K562 (cell line): Measurements from ENCODE around the gene LYST. TPM values are rescaled to one million over a fixed set of nuclear protein-coding genes. Genes with fewer than 3 reads are reported as not detected.

Source experiments
- ATAC-seq: fragments of 200-7000 bp; cut with Tn5 transposase; 3 replicates; pipeline ENCODE4 v1.9.1; 2020; ENCODE audit warnings: moderate library complexity
- BruUV-seq: library from RNA; stranded (reverse); fragments of 400-500 nt; replicated peaks from 2 replicates; lab custom pipeline; 2021; lab: Mats Ljungman, UMichigan
- CTCF ChIA-PET: fragments of 300-600 bp; formaldehyde crosslinking; extraction: SDS; loops from one replicate; lab custom pipeline; 2021; ENCODE audit warnings: low intra/inter-chr PET ratio; lab: Yijun Ruan, JAX
- POLR2A ChIA-PET: fragments of 300-600, 350-650 bp; sonication (Branson Sonifier 250); formaldehyde crosslinking; extraction: SDS; loops from one replicate; lab custom pipeline; 2021; ENCODE audit warnings: antibody characterized with exemption, inconsistent platforms; lab: Yijun Ruan, JAX
- DNase-seq, 4 experiments: peaks; one replicate each; pipeline versions ENCODE4 v3.0.0 to v3.0.0-alpha.2; 2011 to 2018; ENCODE audit warnings: low spot score in 3 of 4, mixed read lengths in 3 of 4; ENCODE audit errors: extremely low read depth in 1 of 4
- FAIRE-seq: peaks from 2 replicates; lab custom pipeline; 2011; peaks lifted over from hg19 to GRCh38; lab: Jason Lieb, UNC
- H2AFZ ChIP-seq: 2 replicates; pipeline ENCODE4 v1.6.0; 2011; ENCODE audit warnings: low read depth, low read length, control low read depth, inconsistent platforms
- H3K27ac ChIP-seq: fragments of 200-600 bp; 3 replicates; pipeline ENCODE4 v1.8.0; 2011; ENCODE audit warnings: low read depth, mild to moderate bottlenecking, control low read depth, inconsistent platforms, low read length, moderate library complexity, mixed read lengths; ENCODE audit errors: extremely low read depth
- H3K27me3 ChIP-seq, 2 experiments: fragments of 300-600 bp in 1 of 2; 2 replicates in 1 of 2; 3 replicates in 1 of 2; pipeline versions ENCODE4 v1.6.0 to v1.8.0; 2011; ENCODE audit warnings: inconsistent platforms in 2 of 2, low read length in 2 of 2, mild to moderate bottlenecking in 1 of 2, mixed read lengths in 1 of 2, moderate library complexity in 1 of 2; ENCODE audit not compliant: control insufficient read depth in 2 of 2, insufficient read depth in 2 of 2
- H3K36me3 ChIP-seq: fragments of 300-600 bp; 3 replicates; pipeline ENCODE4 v1.8.0; 2011; ENCODE audit warnings: mild to moderate bottlenecking, low read length, inconsistent platforms; ENCODE audit not compliant: control insufficient read depth, insufficient read depth
- H3K4me1 ChIP-seq, 2 experiments: fragments of 200-600 bp in 1 of 2; replicated peaks in 1 of 2; 2 replicates in 1 of 2; 3 replicates in 1 of 2; pipeline versions ENCODE4 v1.5.1 to v1.8.0; 2011; ENCODE audit warnings: inconsistent platforms in 2 of 2, low read length in 2 of 2, mild to moderate bottlenecking in 1 of 2, mixed read lengths in 1 of 2, moderate library complexity in 1 of 2; ENCODE audit not compliant: control insufficient read depth in 2 of 2, insufficient read depth in 2 of 2
- H3K4me2 ChIP-seq: 2 replicates; pipeline ENCODE4 v1.6.1; 2011; ENCODE audit warnings: low read length, control low read depth, inconsistent platforms, mixed read lengths; ENCODE audit not compliant: insufficient read depth
- H3K4me3 ChIP-seq: fragments of 200-600 bp; sonication (generic), shearing (Covaris generic); 2 replicates; pipeline ENCODE4 v1.5.1; 2016; ENCODE audit warnings: control low read depth, inconsistent platforms
- H3K79me2 ChIP-seq: fragments of 200-600 bp; 3 replicates; pipeline ENCODE4 v1.8.0; 2011; ENCODE audit warnings: low read length, inconsistent platforms; ENCODE audit not compliant: control insufficient read depth, insufficient read depth
- H3K9ac ChIP-seq, 2 experiments: 2 replicates each; pipeline versions ENCODE4 v1.6.0 to v1.6.1; 2011; ENCODE audit warnings: low read depth in 2 of 2, low read length in 2 of 2, control low read depth in 1 of 2, inconsistent platforms in 1 of 2, mild to moderate bottlenecking in 1 of 2, mixed read lengths in 1 of 2; ENCODE audit not compliant: insufficient read depth in 1 of 2
- H3K9me1 ChIP-seq: one replicate; pipeline ENCODE4 v1.6.0; 2011; ENCODE audit warnings: inconsistent platforms, mild to moderate bottlenecking, low read length, moderate library complexity; ENCODE audit not compliant: control insufficient read depth, insufficient read depth
- H3K9me3 ChIP-seq: replicated peaks from 2 replicates; pipeline ENCODE4 v1.5.1; 2011; ENCODE audit warnings: low read depth, low read length, inconsistent platforms; ENCODE audit not compliant: control insufficient read depth, insufficient read depth
- H4K20me1 ChIP-seq: replicated peaks from 2 replicates; pipeline ENCODE4 v1.6.1; 2011; ENCODE audit warnings: low read length, inconsistent platforms, mixed read lengths; ENCODE audit not compliant: control insufficient read depth, insufficient read depth
- HES1 ChIP-seq: fragments of 450-650 bp; IDR thresholded peaks from 2 replicates; pipeline ENCODE4 v1.6.1; 2016; ENCODE audit warnings: low read depth, mild to moderate bottlenecking, moderate library complexity
- HMGN3 ChIP-seq: IDR thresholded peaks from 2 replicates; pipeline ENCODE4 v1.6.1; 2011; ENCODE audit warnings: borderline replicate concordance, low read depth, mild to moderate bottlenecking, mixed read lengths, low read length; ENCODE audit not compliant: insufficient read length; ENCODE audit errors: extremely low read depth
- NFIX ChIP-seq: fragments of 250-450 bp; sonication (Bioruptor Pico); IDR thresholded peaks from 2 replicates; pipeline ENCODE4 v1.4.0; 2020; ENCODE audit warnings: low read depth, mild to moderate bottlenecking, moderate library complexity
- NRF1 ChIP-seq, 2 experiments: fragments of 450-650 bp; IDR thresholded peaks in 1 of 2; conservative IDR thresholded peaks in 1 of 2; 2 replicates each; pipeline ENCODE4 v1.6.1; 2014; ENCODE audit warnings: mild to moderate bottlenecking in 2 of 2
- POLR2AphosphoS2 ChIP-seq: IDR thresholded peaks from 2 replicates; pipeline ENCODE4 v1.6.1; 2012; ENCODE audit warnings: low read length, improper control_type of control experiment
- RHOXF2B ChIP-seq: fragments of 250-450 bp; sonication (Bioruptor Pico); conservative IDR thresholded peaks from 2 replicates; pipeline ENCODE4 v1.5.1; 2021
- SMAD4 ChIP-seq: fragments of 250-450 bp; sonication (Bioruptor Pico); conservative IDR thresholded peaks from 2 replicates; pipeline ENCODE4 v1.8.0; 2021; ENCODE audit warnings: inconsistent platforms, mild to moderate bottlenecking, moderate library complexity
- SREBF1 ChIP-seq: fragments of 150-350 bp; IDR thresholded peaks from 2 replicates; pipeline ENCODE4 v1.6.1; 2014; ENCODE audit warnings: antibody characterized with exemption, low read depth, low read length, borderline replicate concordance
- TFAM ChIP-seq: fragments of 250-450 bp; sonication (Bioruptor Pico); conservative IDR thresholded peaks from 2 replicates; pipeline ENCODE4 v1.5.0; 2021; ENCODE audit warnings: mild to moderate bottlenecking, moderate library complexity
- ZNF830 ChIP-seq: fragments of 250-450 bp; sonication (Bioruptor Pico); IDR thresholded peaks from 2 replicates; pipeline ENCODE4 v1.5.0; 2021; ENCODE audit warnings: mild to moderate bottlenecking
- WGBS: fragments of 100-300 bp; shearing (Covaris generic); methylation state at CpG from one replicate; pipeline ENCODE4 v1.1.6; 2016; ENCODE audit warnings: low coverage, mixed read lengths; ENCODE audit not compliant: insufficient coverage; ENCODE audit errors: missing lambda C conversion rate; 5-methylcytosine and 5-hydroxymethylcytosine counted together
- in situ Hi-C: fragments of 300-500 bp; cut with MboI; formaldehyde crosslinking; loops from 4 replicates; pipeline ENCODE4 v1.15.0; 2018; ENCODE audit warnings: inconsistent platforms, mixed read lengths
- intact Hi-C: fragments of 100-400 bp; cut with micrococcal nuclease; formaldehyde crosslinking; loops from 2 replicates; pipeline ENCODE4 v1.14.2; 2022
- polyA plus RNA-seq, 8 experiments: library from polyadenylated mRNA; depleted of rRNA in 4 of 8; stranded (reverse) in 5 of 8; unstranded in 3 of 8; fragments of >200 nt; fragmentation: Nextera tagmentation in 2 of 8; fragmentation: Illumina TruSeq in 1 of 8; extraction: Ambion mirVana in 2 of 8; extraction: Trizol in 1 of 8; gene quantifications; 2 replicates each; pipeline versions ENCODE4 v1.2.1 to v1.2.3, GENCODE V29; 2011 to 2014; ENCODE audit warnings: inconsistent platforms in 1 of 8, missing spikeins in 1 of 8
- total RNA-seq, 7 experiments: library from RNA; depleted of rRNA in 6 of 7; stranded (reverse); fragments of >200 nt in 6 of 7; fragmentation: Illumina TruSeq in 2 of 7; extraction: Trizol in 2 of 7; gene quantifications; 2 replicates each; pipeline versions ENCODE4 v1.2.1 to v1.2.3, GENCODE V29; 2011 to 2021; ENCODE audit warnings: low replicate concordance in 1 of 7
- TF ChIP-seq, protein P1 (sequence below): fragments of 450-650 bp; IDR thresholded peaks from 2 replicates; pipeline ENCODE4 v1.6.1; 2018; ENCODE audit warnings: mild to moderate bottlenecking, low read depth; ENCODE audit not compliant: partially characterized antibody
- TF ChIP-seq, protein P2 (sequence below): sonication (generic); formaldehyde crosslinking; IDR thresholded peaks from 2 replicates; pipeline ENCODE4 v1.8.0; 2023; ENCODE audit warnings: mild to moderate bottlenecking, missing genetic modification reagents
- TF ChIP-seq, protein P3 (sequence below): sonication (generic); formaldehyde crosslinking; IDR thresholded peaks from 2 replicates; pipeline ENCODE4 v1.4.0; 2020; ENCODE audit warnings: mild to moderate bottlenecking, missing genetic modification reagents
- TF ChIP-seq, protein P4 (sequence below): fragments of 250-450 bp; sonication (Bioruptor Pico); IDR thresholded peaks from 2 replicates; pipeline ENCODE4 v1.5.0; 2022; ENCODE audit warnings: mild to moderate bottlenecking

The LYST gene
- total and polyA plus RNA-seq, 9 of the 15 experiments (the other 6 are each of a cell fraction or from before 2014, with no cell fraction given) = 0.73 to 2.4 (median 1.4) TPM

GRCh38 chr1:235679644-235680043, 187.1 kb downstream of the LYST start (continued):
- TF ChIP-seq, protein P1, sequence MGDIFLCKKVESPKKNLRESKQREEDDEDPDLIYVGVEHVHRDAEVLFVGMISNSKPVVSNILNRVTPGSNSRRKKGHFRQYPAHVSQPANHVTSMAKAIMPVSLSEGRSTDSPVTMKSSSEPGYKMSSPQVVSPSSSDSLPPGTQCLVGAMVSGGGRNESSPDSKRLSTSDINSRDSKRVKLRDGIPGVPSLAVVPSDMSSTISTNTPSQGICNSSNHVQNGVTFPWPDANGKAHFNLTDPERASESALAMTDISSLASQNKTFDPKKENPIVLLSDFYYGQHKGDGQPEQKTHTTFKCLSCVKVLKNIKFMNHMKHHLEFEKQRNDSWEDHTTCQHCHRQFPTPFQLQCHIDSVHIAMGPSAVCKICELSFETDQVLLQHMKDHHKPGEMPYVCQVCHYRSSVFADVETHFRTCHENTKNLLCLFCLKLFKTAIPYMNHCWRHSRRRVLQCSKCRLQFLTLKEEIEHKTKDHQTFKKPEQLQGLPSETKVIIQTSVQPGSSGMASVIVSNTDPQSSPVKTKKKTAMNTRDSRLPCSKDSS = no peak
- TF ChIP-seq NRF1 (conservative IDR thresholded peaks at IDR 0.05 in 1 of 2, IDR thresholded peaks at IDR 0.05 in 1 of 2) = no peak
- TF ChIP-seq POLR2AphosphoS2 = no peak
- TF ChIP-seq, protein P2, sequence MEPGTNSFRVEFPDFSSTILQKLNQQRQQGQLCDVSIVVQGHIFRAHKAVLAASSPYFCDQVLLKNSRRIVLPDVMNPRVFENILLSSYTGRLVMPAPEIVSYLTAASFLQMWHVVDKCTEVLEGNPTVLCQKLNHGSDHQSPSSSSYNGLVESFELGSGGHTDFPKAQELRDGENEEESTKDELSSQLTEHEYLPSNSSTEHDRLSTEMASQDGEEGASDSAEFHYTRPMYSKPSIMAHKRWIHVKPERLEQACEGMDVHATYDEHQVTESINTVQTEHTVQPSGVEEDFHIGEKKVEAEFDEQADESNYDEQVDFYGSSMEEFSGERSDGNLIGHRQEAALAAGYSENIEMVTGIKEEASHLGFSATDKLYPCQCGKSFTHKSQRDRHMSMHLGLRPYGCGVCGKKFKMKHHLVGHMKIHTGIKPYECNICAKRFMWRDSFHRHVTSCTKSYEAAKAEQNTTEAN (CRISPR knock-in tag) = no peak
- TF ChIP-seq TFAM (CRISPR knock-in tag) = no peak

- H3K36me3 ChIP-seq = no peaks in the 10 kb centered on the region
- no peak overlapping the region for H2AFZ ChIP-seq
- no peak overlapping the region for H3K27ac ChIP-seq
- TF ChIP-seq SMAD4 (CRISPR knock-in tag) = no peak
- TF ChIP-seq SREBF1 = no peak
- TF ChIP-seq, protein P3, sequence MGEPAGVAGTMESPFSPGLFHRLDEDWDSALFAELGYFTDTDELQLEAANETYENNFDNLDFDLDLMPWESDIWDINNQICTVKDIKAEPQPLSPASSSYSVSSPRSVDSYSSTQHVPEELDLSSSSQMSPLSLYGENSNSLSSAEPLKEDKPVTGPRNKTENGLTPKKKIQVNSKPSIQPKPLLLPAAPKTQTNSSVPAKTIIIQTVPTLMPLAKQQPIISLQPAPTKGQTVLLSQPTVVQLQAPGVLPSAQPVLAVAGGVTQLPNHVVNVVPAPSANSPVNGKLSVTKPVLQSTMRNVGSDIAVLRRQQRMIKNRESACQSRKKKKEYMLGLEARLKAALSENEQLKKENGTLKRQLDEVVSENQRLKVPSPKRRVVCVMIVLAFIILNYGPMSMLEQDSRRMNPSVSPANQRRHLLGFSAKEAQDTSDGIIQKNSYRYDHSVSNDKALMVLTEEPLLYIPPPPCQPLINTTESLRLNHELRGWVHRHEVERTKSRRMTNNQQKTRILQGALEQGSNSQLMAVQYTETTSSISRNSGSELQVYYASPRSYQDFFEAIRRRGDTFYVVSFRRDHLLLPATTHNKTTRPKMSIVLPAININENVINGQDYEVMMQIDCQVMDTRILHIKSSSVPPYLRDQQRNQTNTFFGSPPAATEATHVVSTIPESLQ (CRISPR knock-in tag) = no peak
- TF ChIP-seq NFIX = no peak
- TF ChIP-seq RHOXF2B (CRISPR knock-in tag) = no peak
- no peak for TF ChIP-seq HMGN3
- no peak for TF ChIP-seq HES1
- TF ChIP-seq ZNF830 = no peak
- TF ChIP-seq, protein P4, sequence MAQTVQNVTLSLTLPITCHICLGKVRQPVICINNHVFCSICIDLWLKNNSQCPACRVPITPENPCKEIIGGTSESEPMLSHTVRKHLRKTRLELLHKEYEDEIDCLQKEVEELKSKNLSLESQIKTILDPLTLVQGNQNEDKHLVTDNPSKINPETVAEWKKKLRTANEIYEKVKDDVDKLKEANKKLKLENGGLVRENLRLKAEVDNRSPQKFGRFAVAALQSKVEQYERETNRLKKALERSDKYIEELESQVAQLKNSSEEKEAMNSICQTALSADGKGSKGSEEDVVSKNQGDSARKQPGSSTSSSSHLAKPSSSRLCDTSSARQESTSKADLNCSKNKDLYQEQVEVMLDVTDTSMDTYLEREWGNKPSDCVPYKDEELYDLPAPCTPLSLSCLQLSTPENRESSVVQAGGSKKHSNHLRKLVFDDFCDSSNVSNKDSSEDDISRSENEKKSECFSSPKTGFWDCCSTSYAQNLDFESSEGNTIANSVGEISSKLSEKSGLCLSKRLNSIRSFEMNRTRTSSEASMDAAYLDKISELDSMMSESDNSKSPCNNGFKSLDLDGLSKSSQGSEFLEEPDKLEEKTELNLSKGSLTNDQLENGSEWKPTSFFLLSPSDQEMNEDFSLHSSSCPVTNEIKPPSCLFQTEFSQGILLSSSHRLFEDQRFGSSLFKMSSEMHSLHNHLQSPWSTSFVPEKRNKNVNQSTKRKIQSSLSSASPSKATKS (CRISPR knock-in tag) = no peak
- intact Hi-C loops (no loop called here), in situ Hi-C loops (no loop called here)
- H4K20me1 ChIP-seq = no peaks in the 10 kb centered on the region
- no peak for ATAC-seq
- H3K9me1 ChIP-seq = no peaks in the 10 kb centered on the region
- H3K4me1 ChIP-seq = no peaks in the 10 kb centered on the region
- ChIA-PET POLR2A (no interaction called here), CTCF (no interaction called here)
- 3% methylated on average over 2 of the region's 2 CpGs for WGBS
- H3K27me3 ChIP-seq = peaks cover 9 to 22% of the 10 kb centered on the region in 2 experiments; a peak in 4 of 5 replicates
- H3K79me2 ChIP-seq = no peaks in the 10 kb centered on the region
- DNase-seq = no peak
- H3K9me3 ChIP-seq = no peaks in the 10 kb centered on the region
- H3K4me3 ChIP-seq = no peak overlapping the region
- no TSS peak for BruUV-seq
- H3K9ac ChIP-seq = no peak overlapping the region
- H3K4me2 ChIP-seq = no peak overlapping the region
- no peak for FAIRE-seq
Measured at GRCh38 chr1:235679005-235679404, 187.7 kb downstream of the LYST start.
